ENCODE results near the gene ESPN.

Gene ESPN

DNA sequence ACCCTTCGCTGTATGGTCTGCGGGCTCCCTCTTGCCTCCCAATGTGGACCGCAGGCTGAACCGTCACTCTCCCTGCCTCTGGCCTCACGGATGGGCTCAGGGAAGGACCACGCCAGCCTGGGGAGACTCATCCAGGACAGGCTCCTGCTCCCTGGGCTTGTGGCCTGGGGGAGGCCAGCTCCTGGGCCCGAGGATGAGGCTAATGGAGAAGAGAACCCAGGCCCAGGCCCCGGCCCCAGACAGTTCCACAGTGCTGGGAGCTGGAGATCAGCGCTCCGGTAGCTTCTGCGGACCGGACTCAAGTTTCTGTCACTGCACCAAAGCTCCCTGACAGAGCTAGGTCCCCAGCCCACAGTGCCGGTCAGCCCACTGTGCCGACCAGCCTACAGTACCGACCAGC, 80.3 kb downstream of the ESPN start:
- no peak for DNase-seq (ENCODE audit: low read depth)

GRCh38 chr1:6505367-6506209, 81.0 kb downstream of the ESPN start:
- DNase-seq (ENCODE audit: low read depth), result no peak
- no peak for TF ChIP-seq CTCF (IDR thresholded peaks at IDR 0.05; ENCODE audit: low read depth, low read length, missing control alignments)
- no peak overlapping the region for H3K4me3 ChIP-seq (ENCODE audit: low read depth, low read length)

More for the DNA sequence above, 80.3 kb downstream of the ESPN start:
- TF ChIP-seq CTCF (IDR thresholded peaks at IDR 0.05; ENCODE audit: low read depth, low read length, missing control alignments), result no peak
- no peak overlapping the region for H3K4me3 ChIP-seq (ENCODE audit: low read depth, low read length)

DNA sequence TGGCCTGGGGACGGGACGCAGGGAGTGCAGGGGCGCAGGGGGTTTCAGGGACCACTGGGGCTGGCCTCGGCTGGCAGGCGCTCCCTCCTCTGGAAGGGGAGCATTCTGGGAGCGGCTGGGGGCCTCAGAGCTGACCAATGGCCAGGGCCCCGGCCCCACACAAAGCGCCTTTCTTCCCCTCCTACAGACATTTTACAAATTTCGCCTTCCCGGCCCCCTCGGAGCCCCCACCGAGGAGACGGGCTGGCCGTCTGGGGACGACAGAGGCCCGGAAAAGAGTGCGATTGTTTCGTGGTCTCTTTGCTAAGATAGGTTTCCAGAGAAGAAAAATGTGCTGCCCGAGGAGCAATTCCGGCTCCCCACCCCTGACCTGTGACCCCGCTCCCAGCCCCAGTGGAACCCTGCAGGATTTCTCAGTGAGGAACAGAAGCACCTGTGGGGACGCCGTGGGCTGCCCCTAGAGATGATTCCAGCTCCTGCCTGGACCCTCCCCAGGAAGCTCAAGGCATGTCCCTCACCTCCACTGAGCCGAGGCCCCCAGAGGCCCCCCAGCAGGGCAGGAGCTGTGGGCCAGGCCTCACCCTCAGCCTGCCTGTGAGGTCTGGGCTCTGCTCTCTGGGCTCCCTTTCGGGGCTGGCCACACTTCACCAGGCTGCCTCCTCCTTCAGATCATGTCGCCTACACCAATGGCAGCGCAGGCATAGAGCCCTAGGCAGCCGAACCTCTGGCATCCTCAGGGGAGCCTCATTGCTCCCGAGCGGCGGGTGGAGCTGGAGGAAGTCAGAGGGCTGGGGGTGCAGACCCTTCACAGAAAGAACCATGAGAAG, 81.8 kb downstream of the ESPN start:
- H3K4me3 ChIP-seq (ENCODE audit: low read depth, low read length), result no peak overlapping the region
- no peak for DNase-seq (ENCODE audit: low read depth)
- TF ChIP-seq CTCF (IDR thresholded peaks at IDR 0.05; ENCODE audit: low read depth, low read length, missing control alignments), result no peak

DNA sequence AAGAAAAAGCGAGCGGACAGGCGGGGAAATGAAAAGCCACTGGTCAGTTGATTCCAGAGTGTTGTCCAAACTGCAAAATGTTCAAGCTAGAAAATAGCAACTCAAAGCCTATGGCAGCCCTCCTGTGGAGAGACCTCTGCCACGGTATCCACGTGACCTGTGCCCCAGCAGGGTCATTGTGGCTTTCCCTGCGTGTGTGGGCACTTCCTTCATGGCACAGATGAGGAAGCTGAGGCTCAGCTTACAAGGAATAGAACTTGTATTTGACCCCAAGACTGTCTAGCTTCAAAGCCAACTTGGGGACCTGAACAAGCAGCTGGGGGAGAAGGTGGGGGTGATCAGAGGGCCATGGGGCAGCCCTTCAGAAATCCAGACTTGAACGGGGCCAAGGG, 82.5 kb downstream of the ESPN start:
- no peak overlapping the region for H3K4me3 ChIP-seq (ENCODE audit: low read depth, low read length)
- no peak for DNase-seq (ENCODE audit: low read depth)

GRCh38 chr1:6507461-6507911, 82.9 kb downstream of the ESPN start:
- DNase-seq (ENCODE audit: low read depth), result no peak
- no peak for TF ChIP-seq CTCF (IDR thresholded peaks at IDR 0.05; ENCODE audit: low read depth, low read length, missing control alignments)
- no peak overlapping the region for H3K4me3 ChIP-seq (ENCODE audit: low read depth, low read length)

More for the DNA sequence above, 82.5 kb downstream of the ESPN start:
- no peak for TF ChIP-seq CTCF (IDR thresholded peaks at IDR 0.05; ENCODE audit: low read depth, low read length, missing control alignments)

DNA sequence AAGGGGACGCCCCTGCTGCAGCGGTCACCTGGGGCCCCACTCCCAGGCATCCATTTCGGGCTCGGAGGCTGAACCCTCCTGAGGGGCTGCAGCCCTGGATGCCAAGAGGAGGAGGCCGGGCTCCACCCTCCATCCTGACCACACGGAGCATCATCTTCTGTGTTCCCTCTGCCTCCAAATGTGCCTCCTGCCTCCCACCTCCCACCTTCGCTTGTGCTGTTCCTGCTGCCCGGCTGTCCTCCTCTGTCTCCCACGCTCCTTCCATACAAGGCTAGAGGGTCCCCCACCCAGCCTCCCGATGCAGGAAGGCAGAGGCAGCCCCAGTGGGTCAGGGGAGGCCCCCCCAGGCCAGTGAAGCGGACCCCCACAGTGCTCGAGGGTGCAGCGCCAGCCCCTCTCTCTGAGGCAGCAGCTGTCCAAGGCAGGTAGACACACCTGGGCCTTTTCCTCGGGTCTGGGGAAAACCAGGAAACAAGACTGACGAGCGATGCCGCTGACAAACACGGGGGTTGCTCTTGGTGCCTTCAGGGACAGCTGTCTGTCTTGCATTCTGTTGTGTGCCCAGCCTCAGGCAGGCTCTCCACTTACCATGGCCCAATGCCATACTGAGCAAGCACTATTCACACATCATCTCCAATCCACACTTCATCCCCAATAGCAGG, 83.7 kb downstream of the ESPN start:
- no peak for TF ChIP-seq CTCF (IDR thresholded peaks at IDR 0.05; ENCODE audit: low read depth, low read length, missing control alignments)
- H3K4me3 ChIP-seq (ENCODE audit: low read depth, low read length), result no peak overlapping the region
- DNase-seq (ENCODE audit: low read depth), result no peak

Measured in GM12864 (cell line).